IMR-90 (cell line): Measurements from ENCODE around the gene SDHB.

Experiments
- CEBPB ChIP-seq: IDR thresholded peaks from 2 replicates; pipeline ENCODE4 v1.6.1; 2012; ENCODE audit warnings: low read depth, low read length, improper control_type of control experiment
- CHD1 ChIP-seq: IDR thresholded peaks from 2 replicates; pipeline ENCODE4 v1.6.1; 2012; ENCODE audit warnings: low read depth, low read length, improper control_type of control experiment
- POLR2A ChIP-seq: IDR thresholded peaks from 2 replicates; pipeline ENCODE4 v1.6.1; 2012; ENCODE audit warnings: mild to moderate bottlenecking, low read depth, low read length
- RAD21 ChIP-seq: IDR thresholded peaks from 2 replicates; pipeline ENCODE4 v1.6.1; 2012; ENCODE audit warnings: low read length, improper control_type of control experiment
- RCOR1 ChIP-seq: IDR thresholded peaks from 2 replicates; pipeline ENCODE4 v1.6.1; 2012; ENCODE audit warnings: mild to moderate bottlenecking, low read length, improper control_type of control experiment; ENCODE audit not compliant: insufficient replicate concordance
- RFX5 ChIP-seq: IDR thresholded peaks from 2 replicates; pipeline ENCODE4 v1.8.0; 2012; ENCODE audit warnings: low read depth, mild to moderate bottlenecking, low read length, moderate library complexity
- SMC3 ChIP-seq: fragments of 150-350 bp; IDR thresholded peaks from 2 replicates; pipeline ENCODE4 v1.6.1; 2016; ENCODE audit warnings: low read depth, mild to moderate bottlenecking, antibody characterized with exemption, low read length, moderate library complexity
- TF ChIP-seq, protein P1 (sequence below): conservative IDR thresholded peaks from 2 replicates; pipeline ENCODE4 v1.5.1; 2012; ENCODE audit warnings: mild to moderate bottlenecking, low read depth, low read length, improper control_type of control experiment
- TF ChIP-seq, protein P2 (sequence below): fragments of 150-350 bp; IDR thresholded peaks from 2 replicates; pipeline ENCODE4 v1.6.1; 2016; ENCODE audit warnings: low read depth, mild to moderate bottlenecking, low read length, moderate library complexity, borderline replicate concordance

- TF ChIP-seq RFX5 (no peak), CHD1 (no peak), RCOR1 (no peak), CEBPB (no peak), POLR2A (no peak), SMC3 (no peak), RAD21 (no peak)
- TF ChIP-seq, protein P1, sequence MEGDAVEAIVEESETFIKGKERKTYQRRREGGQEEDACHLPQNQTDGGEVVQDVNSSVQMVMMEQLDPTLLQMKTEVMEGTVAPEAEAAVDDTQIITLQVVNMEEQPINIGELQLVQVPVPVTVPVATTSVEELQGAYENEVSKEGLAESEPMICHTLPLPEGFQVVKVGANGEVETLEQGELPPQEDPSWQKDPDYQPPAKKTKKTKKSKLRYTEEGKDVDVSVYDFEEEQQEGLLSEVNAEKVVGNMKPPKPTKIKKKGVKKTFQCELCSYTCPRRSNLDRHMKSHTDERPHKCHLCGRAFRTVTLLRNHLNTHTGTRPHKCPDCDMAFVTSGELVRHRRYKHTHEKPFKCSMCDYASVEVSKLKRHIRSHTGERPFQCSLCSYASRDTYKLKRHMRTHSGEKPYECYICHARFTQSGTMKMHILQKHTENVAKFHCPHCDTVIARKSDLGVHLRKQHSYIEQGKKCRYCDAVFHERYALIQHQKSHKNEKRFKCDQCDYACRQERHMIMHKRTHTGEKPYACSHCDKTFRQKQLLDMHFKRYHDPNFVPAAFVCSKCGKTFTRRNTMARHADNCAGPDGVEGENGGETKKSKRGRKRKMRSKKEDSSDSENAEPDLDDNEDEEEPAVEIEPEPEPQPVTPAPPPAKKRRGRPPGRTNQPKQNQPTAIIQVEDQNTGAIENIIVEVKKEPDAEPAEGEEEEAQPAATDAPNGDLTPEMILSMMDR = no peak
- TF ChIP-seq, protein P2, sequence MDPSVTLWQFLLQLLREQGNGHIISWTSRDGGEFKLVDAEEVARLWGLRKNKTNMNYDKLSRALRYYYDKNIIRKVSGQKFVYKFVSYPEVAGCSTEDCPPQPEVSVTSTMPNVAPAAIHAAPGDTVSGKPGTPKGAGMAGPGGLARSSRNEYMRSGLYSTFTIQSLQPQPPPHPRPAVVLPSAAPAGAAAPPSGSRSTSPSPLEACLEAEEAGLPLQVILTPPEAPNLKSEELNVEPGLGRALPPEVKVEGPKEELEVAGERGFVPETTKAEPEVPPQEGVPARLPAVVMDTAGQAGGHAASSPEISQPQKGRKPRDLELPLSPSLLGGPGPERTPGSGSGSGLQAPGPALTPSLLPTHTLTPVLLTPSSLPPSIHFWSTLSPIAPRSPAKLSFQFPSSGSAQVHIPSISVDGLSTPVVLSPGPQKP = no peak
Measured at GRCh38 chr1:17065666-17066065, 11.8 kb upstream of the SDHB start.
